GM19463 (cell line): ENCODE data around the gene PROC.
"Not testable (repeated sequence)": the region's sequence is repeated elsewhere in the genome, so short reads cannot be mapped to it uniquely, and the experiment has no call there.

Experiments used
- ATAC-seq: cut with Tn5 transposase; IDR thresholded peaks from one replicate; pipeline ENCODE4 v1.9.1; 2021; ENCODE audit warnings: mild to moderate bottlenecking, moderate library complexity; ENCODE audit not compliant: unreplicated experiment

PROC gene

GRCh38 chr2:127425540-127426490 is 7.6 kb downstream of the PROC start:
- no peak for ATAC-seq

- ATAC-seq, result no peak
These were observed 8.5 kb downstream of the PROC start for GRCh38 chr2:127426501-127427354.

GRCh38 chr2:127427376-127428056 is 9.3 kb downstream of the PROC start:
- ATAC-seq, result no peak

- no peak for ATAC-seq
These were observed 10.0 kb downstream of the PROC start for GRCh38 chr2:127428057-127428814.

- ATAC-seq, result no peak
These were observed 10.5 kb downstream of the PROC start for GRCh38 chr2:127428815-127429109.

- no peak for ATAC-seq
These were observed 11.1 kb downstream of the PROC start for GRCh38 chr2:127429291-127429690.

- no peak for ATAC-seq
These were observed 11.7 kb downstream of the PROC start for GRCh38 chr2:127429844-127430425.

- ATAC-seq, result no peak
These were observed 13.3 kb downstream of the PROC start for GRCh38 chr2:127431408-127432023.

GRCh38 chr2:127434515-127434914 is 16.3 kb downstream of the PROC start:
- ATAC-seq, result no peak

GRCh38 chr2:127437056-127437455 is 18.8 kb downstream of the PROC start:
- ATAC-seq, result no peak

- ATAC-seq, result no peak
These were observed 19.8 kb downstream of the PROC start for GRCh38 chr2:127437781-127438726.

- ATAC-seq, result no peak
These were observed 21.1 kb downstream of the PROC start for GRCh38 chr2:127439343-127439742.

GRCh38 chr2:127448526-127448925 is 30.3 kb downstream of the PROC start:
- no peak for ATAC-seq

GRCh38 chr2:127449414-127449813 is 31.2 kb downstream of the PROC start:
- no peak for ATAC-seq

GRCh38 chr2:127449898-127450297 is 31.7 kb downstream of the PROC start:
- no peak for ATAC-seq

GRCh38 chr2:127451981-127452380 is 33.8 kb downstream of the PROC start:
- no peak for ATAC-seq

GRCh38 chr2:127452423-127452822 is 34.2 kb downstream of the PROC start:
- not testable (repeated sequence) for ATAC-seq

GRCh38 chr2:127453013-127453391 is 34.8 kb downstream of the PROC start:
- ATAC-seq, result no peak
